B cell (primary cell): ENCODE data around the gene PASD1.

Experiments
- EZH2 ChIP-seq: IDR thresholded peaks from 2 replicates; pipeline ENCODE4 v1.6.1; 2012; ENCODE audit warnings: borderline replicate concordance, low read depth, mild to moderate bottlenecking, moderate library complexity, low read length; ENCODE audit not compliant: insufficient read depth, poor library complexity, severe bottlenecking
- TF ChIP-seq, protein P1 (sequence below): fragments of 200-600 bp; IDR thresholded peaks from one replicate; pipeline ENCODE4 v1.8.0; 2022; ENCODE audit warnings: antibody characterized with exemption, mild to moderate bottlenecking

GRCh38 chrX:151604931-151605330 lies 41.5 kb downstream of the PASD1 start:
- TF ChIP-seq, protein P1, sequence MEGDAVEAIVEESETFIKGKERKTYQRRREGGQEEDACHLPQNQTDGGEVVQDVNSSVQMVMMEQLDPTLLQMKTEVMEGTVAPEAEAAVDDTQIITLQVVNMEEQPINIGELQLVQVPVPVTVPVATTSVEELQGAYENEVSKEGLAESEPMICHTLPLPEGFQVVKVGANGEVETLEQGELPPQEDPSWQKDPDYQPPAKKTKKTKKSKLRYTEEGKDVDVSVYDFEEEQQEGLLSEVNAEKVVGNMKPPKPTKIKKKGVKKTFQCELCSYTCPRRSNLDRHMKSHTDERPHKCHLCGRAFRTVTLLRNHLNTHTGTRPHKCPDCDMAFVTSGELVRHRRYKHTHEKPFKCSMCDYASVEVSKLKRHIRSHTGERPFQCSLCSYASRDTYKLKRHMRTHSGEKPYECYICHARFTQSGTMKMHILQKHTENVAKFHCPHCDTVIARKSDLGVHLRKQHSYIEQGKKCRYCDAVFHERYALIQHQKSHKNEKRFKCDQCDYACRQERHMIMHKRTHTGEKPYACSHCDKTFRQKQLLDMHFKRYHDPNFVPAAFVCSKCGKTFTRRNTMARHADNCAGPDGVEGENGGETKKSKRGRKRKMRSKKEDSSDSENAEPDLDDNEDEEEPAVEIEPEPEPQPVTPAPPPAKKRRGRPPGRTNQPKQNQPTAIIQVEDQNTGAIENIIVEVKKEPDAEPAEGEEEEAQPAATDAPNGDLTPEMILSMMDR, result no peak
- TF ChIP-seq EZH2, result no peak
